Aorta (tissue), 5 donors: Measurements from ENCODE around the gene FBXO2. TPM values are rescaled to one million over a fixed set of nuclear protein-coding genes. Genes with fewer than 3 reads are reported as not detected.

Experiments used
- ATAC-seq: fragments of 200-7000 bp; cut with Tn5 transposase; one replicate; pipeline ENCODE4 v1.9.1; 2022; ENCODE audit warnings: moderate library complexity; ENCODE audit not compliant: low FRiP score
- DNase-seq, 2 donors: peaks; one replicate each; pipeline ENCODE4 v3.0.0-alpha.2; 2020
- H3K27ac ChIP-seq, 2 donors: one replicate each; pipeline ENCODE4 v1.5.1; 2013; ENCODE audit warnings: low read length in 2 of 2, mild to moderate bottlenecking in 2 of 2, moderate library complexity in 2 of 2, control low read depth in 1 of 2, inconsistent platforms in 1 of 2, low read depth in 1 of 2
- H3K27me3 ChIP-seq, 2 donors: one replicate each; pipeline ENCODE4 v1.6.1; 2013; ENCODE audit warnings: control low read depth in 1 of 2, low read length in 1 of 2, mild to moderate bottlenecking in 1 of 2, moderate library complexity in 1 of 2; ENCODE audit not compliant: insufficient read depth in 2 of 2, control insufficient read depth in 1 of 2
- H3K36me3 ChIP-seq, 2 donors: one replicate each; pipeline ENCODE4 v1.6.1; 2013; ENCODE audit warnings: control low read depth in 1 of 2, low read length in 1 of 2, mild to moderate bottlenecking in 1 of 2; ENCODE audit not compliant: insufficient read depth in 2 of 2, control insufficient read depth in 1 of 2
- H3K4me1 ChIP-seq, 2 donors: one replicate each; pipeline ENCODE4 v1.6.1; 2013; ENCODE audit warnings: low read length in 2 of 2, control low read depth in 1 of 2, mild to moderate bottlenecking in 1 of 2, moderate library complexity in 1 of 2; ENCODE audit not compliant: insufficient read depth in 2 of 2, control insufficient read depth in 1 of 2
- H3K4me3 ChIP-seq, 2 donors: one replicate each; pipeline ENCODE4 v1.5.1; 2013; ENCODE audit warnings: low read length in 2 of 2, control low read depth in 1 of 2, mild to moderate bottlenecking in 1 of 2
- H3K9me3 ChIP-seq: one replicate; pipeline ENCODE4 v1.6.1; 2013; ENCODE audit warnings: mild to moderate bottlenecking, low read length; ENCODE audit not compliant: control insufficient read depth
- WGBS, 2 donors: extraction: QIAGEN DNeasy Blood & Tissue Kit; methylation state at CpG; one replicate each; pipeline ENCODE4 v1.1.7; 2013; 5-methylcytosine and 5-hydroxymethylcytosine counted together
- intact Hi-C, 2 donors: fragments of 100-400 bp; cut with DNase I; formaldehyde crosslinking; loops; one replicate each; pipeline versions ENCODE4 v1.14.2 to v1.15.0; 2022
- polyA plus RNA-seq, 2 donors: library from polyadenylated mRNA; stranded (reverse); fragments of 200-250 nt; gene quantifications; one replicate each; pipeline ENCODE4 v1.2.3, GENCODE V29; 2013
- total RNA-seq, 2 donors: library from RNA; stranded (reverse); fragmentation: NEBNext Ultra II Directional; extraction: Animal tissue kit (Norgen Biotek cat#: 25700); gene quantifications; one replicate each; pipeline ENCODE4 v1.2.1, GENCODE V29; 2021
- donor health status: healthy with polysubstance abuse.
- donor health status: Bipolar disorder and iron deficiency.
- donor health status: DM: no; HTN: no; CAD: no.
- donor health status: DM: no; HTN: no; CAD: no.
- donor health status: DM: yes; HTN: yes; CAD: no.

FBXO2 gene
- total and polyA plus RNA-seq, 4 donors, result 0.87 to 9.8 (median 4.5) TPM

GRCh38 chr1:11659748-11660147 is 5.5 kb upstream of the FBXO2 start:
- DNase-seq (no peak), ATAC-seq (no peak)
- no peak overlapping the region for H3K27ac ChIP-seq
- intact Hi-C loops, result no loop called here
- H3K4me1 ChIP-seq, result no peaks in the 10 kb centered on the region
- no peaks in the 10 kb centered on the region for H3K36me3 ChIP-seq
- H3K27me3 ChIP-seq, result no peaks in the 10 kb centered on the region
- H3K9me3 ChIP-seq, result no peaks in the 10 kb centered on the region
- WGBS, 2 donors, result 91 to 93% methylated on average over 4 of the region's 4 CpGs
- no peak overlapping the region for H3K4me3 ChIP-seq

GRCh38 chr1:11658542-11658941 is 4.3 kb upstream of the FBXO2 start:
- DNase-seq (no peak), ATAC-seq (no peak)
- WGBS, 2 donors, result 88 to 90% methylated on average over 20 to 23 of the region's 23 CpGs
- Histone ChIP-seq H3K4me3 (no peak overlapping the region), H3K27me3 (no peaks in the 10 kb centered on the region), H3K9me3 (no peaks in the 10 kb centered on the region), H3K4me1 (no peaks in the 10 kb centered on the region), H3K36me3 (no peaks in the 10 kb centered on the region), H3K27ac (no peak overlapping the region)
- intact Hi-C loops, result no loop called here

GRCh38 chr1:11657654-11658053 is 3.4 kb upstream of the FBXO2 start:
- Histone ChIP-seq H3K36me3 (no peaks in the 10 kb centered on the region), H3K4me3 (no peak overlapping the region), H3K27me3 (no peaks in the 10 kb centered on the region), H3K4me1 (no peaks in the 10 kb centered on the region), H3K27ac (no peak overlapping the region), H3K9me3 (no peaks in the 10 kb centered on the region)
- ATAC-seq (no peak), DNase-seq (no peak)
- intact Hi-C loops, result no loop called here
- WGBS, 2 donors, result 70 to 79% methylated on average over 6 of the region's 6 CpGs

- Histone ChIP-seq H3K4me3 (peak overlapping the region; percentile 5 to 58), H3K36me3 (no peaks in the 10 kb centered on the region), H3K4me1 (no peaks in the 10 kb centered on the region), H3K9me3 (no peaks in the 10 kb centered on the region), H3K27me3 (no peaks in the 10 kb centered on the region), H3K27ac (no peak overlapping the region)
- 11 to 61% methylated on average over 9 to 45 of the region's 45 CpGs for WGBS, 2 donors
- intact Hi-C loops, result loop anchor here in 1 of 2 donors (5.0 kb wide), 1 partner anchor 67 kb away; no protein-coding TSS in a partner anchor
- ATAC-seq (peak; percentile 27), DNase-seq (no peak)
Measured at GRCh38 chr1:11654939-11655808, 945 bp upstream of the FBXO2 start.

- WGBS, 2 donors, result 72 to 79% methylated on average over 5 to 7 of the region's 7 CpGs
- no peaks in the 10 kb centered on the region for H3K9me3 ChIP-seq
- H3K27me3 ChIP-seq, result no peaks in the 10 kb centered on the region
- intact Hi-C loops, result loop anchor here in 1 of 2 donors (5.0 kb wide), 1 partner anchor 69 kb away; no protein-coding TSS in a partner anchor
- no peak overlapping the region for H3K27ac ChIP-seq
- H3K36me3 ChIP-seq, result no peaks in the 10 kb centered on the region
- no peaks in the 10 kb centered on the region for H3K4me1 ChIP-seq
- ATAC-seq (no peak), DNase-seq (no peak)
- H3K4me3 ChIP-seq, result no peak overlapping the region
Measured at GRCh38 chr1:11653861-11654136, 430 bp downstream of the FBXO2 start.

- no peaks in the 10 kb centered on the region for H3K36me3 ChIP-seq
- no peaks in the 10 kb centered on the region for H3K9me3 ChIP-seq
- no peaks in the 10 kb centered on the region for H3K27me3 ChIP-seq
- H3K4me1 ChIP-seq, result no peaks in the 10 kb centered on the region
- H3K4me3 ChIP-seq, result no peak overlapping the region
- no peak overlapping the region for H3K27ac ChIP-seq
- intact Hi-C loops, result loop anchor here in 1 of 2 donors (5.0 kb wide), 1 partner anchor 69 kb away; no protein-coding TSS in a partner anchor
- no peak for DNase-seq
- no peak for ATAC-seq
- WGBS, 2 donors, result 72 to 73% methylated on average over 17 of the region's 17 CpGs
Measured at GRCh38 chr1:11653101-11653860, 948 bp downstream of the FBXO2 start.

GRCh38 chr1:11652203-11652780 is 1.9 kb downstream of the FBXO2 start:
- no peak for ATAC-seq
- intact Hi-C loops, result loop anchor here (1.0 to 5.0 kb wide), 2 partner anchors 67 to 70 kb away; no protein-coding TSS in a partner anchor
- 83 to 89% methylated on average over 11 of the region's 11 CpGs for WGBS, 2 donors
- no peak overlapping the region for H3K27ac ChIP-seq
- H3K4me1 ChIP-seq, result no peaks in the 10 kb centered on the region
- DNase-seq, result no peak
- no peak overlapping the region for H3K4me3 ChIP-seq
- no peaks in the 10 kb centered on the region for H3K27me3 ChIP-seq
- H3K9me3 ChIP-seq, result no peaks in the 10 kb centered on the region
- no peaks in the 10 kb centered on the region for H3K36me3 ChIP-seq

- no peaks in the 10 kb centered on the region for H3K27me3 ChIP-seq
- ATAC-seq, result no peak
- no peaks in the 10 kb centered on the region for H3K9me3 ChIP-seq
- no peak overlapping the region for H3K27ac ChIP-seq
- H3K4me1 ChIP-seq, result no peaks in the 10 kb centered on the region
- intact Hi-C loops, result loop anchor here in 1 of 2 donors (5.0 kb wide), 1 partner anchor 71 kb away; no protein-coding TSS in a partner anchor
- H3K4me3 ChIP-seq, result no peak overlapping the region
- no peak for DNase-seq
- 80 to 84% methylated on average over 4 of the region's 4 CpGs for WGBS, 2 donors
- no peaks in the 10 kb centered on the region for H3K36me3 ChIP-seq
Measured at GRCh38 chr1:11651017-11651416, 3.2 kb downstream of the FBXO2 start.
